ENCODE data around the gene NT5C1A.

The NT5C1A gene

DNA sequence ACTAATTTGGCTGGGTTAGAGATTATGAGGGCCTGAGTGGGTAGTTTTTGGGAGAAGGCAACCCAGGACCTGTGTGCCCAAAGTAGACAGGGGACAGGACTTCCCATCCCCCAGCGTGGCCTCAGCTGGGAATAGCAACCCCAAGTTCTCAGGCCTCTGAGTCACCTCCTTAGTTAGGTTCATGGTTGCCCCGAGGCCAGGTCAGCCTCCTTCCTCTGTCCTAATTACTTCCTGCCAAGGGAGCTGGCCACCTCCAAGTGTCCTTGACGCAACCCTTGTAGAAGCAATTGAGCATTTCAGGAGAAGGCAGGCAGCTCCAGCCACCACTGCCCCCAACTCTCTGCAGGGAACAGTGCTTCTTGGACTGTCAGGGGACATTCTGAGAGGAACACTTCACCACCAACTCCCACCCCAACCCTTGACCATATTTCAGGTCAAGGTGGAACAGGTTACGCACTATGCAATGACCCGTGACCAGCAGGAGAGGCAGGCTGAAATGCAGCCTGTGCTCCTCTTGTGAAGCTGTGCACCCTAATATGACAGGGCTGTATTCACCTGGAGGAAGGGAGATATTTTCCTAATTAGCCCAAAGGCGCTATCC, 5.1 kb upstream of the NT5C1A start:
- Histone ChIP-seq H3K79me2 (ENCODE audit: insufficient read depth, low read length) (no peaks in the 10 kb centered on the region), H3K4me1 (ENCODE audit: insufficient read depth, low read length, poor library complexity, severe bottlenecking) (no peaks in the 10 kb centered on the region), H3K9me3 (ENCODE audit: insufficient read depth, low read depth, low read length) (no peaks in the 10 kb centered on the region), H3K27me3 (ENCODE audit: insufficient read depth, low read length, poor library complexity, severe bottlenecking) (no peaks in the 10 kb centered on the region), H2AFZ (ENCODE audit: low read length) (no peak overlapping the region), H3K4me2 (ENCODE audit: low read depth, low read length, poor library complexity, severe bottlenecking) (no peak overlapping the region), H3K4me3 (ENCODE audit: low read length, poor library complexity, severe bottlenecking) (no peak overlapping the region), H3K9ac (ENCODE audit: low read depth, low read length, poor library complexity, severe bottlenecking) (no peak overlapping the region), H4K20me1 (ENCODE audit: insufficient read depth, low read length, poor library complexity, severe bottlenecking) (no peaks in the 10 kb centered on the region), H3F3A (ENCODE audit: low read depth) (no peaks in the 10 kb centered on the region), H3K36me3 (ENCODE audit: insufficient read depth, low read length) (no peaks in the 10 kb centered on the region), H3K9me2 (replicated peaks; ENCODE audit: low read depth, low read length) (no peaks in the 10 kb centered on the region)
- TF ChIP-seq CTCF (conservative IDR thresholded peaks at IDR 0.05; ENCODE audit: low read length): no peak

DNA sequence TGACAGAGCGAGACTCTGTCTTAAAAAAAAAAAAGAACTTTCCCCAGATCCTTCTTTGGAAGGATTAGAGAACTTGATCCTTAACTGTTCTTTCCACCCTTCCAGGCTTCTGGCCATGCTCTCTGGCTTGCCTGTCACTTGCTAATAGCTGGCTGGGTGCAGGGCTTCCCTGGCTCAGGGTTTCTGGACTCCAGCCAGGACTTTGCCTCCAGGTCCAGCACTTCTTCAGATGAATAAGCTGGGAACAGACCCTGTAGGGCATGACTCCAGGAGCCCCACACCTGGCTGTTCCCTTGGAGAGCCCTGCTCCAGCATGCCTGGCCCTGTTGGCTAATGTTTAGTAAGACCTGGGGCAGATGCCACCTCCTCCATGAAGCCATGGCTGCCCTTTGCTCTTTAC, 3.3 kb upstream of the NT5C1A start:
- Histone ChIP-seq H3K4me3 (ENCODE audit: low read length, poor library complexity, severe bottlenecking) (no peak overlapping the region), H3K36me3 (ENCODE audit: insufficient read depth, low read length) (no peaks in the 10 kb centered on the region), H3F3A (ENCODE audit: low read depth) (no peaks in the 10 kb centered on the region), H3K4me1 (ENCODE audit: insufficient read depth, low read length, poor library complexity, severe bottlenecking) (no peaks in the 10 kb centered on the region), H3K9me2 (replicated peaks; ENCODE audit: low read depth, low read length) (no peaks in the 10 kb centered on the region), H4K20me1 (ENCODE audit: insufficient read depth, low read length, poor library complexity, severe bottlenecking) (no peaks in the 10 kb centered on the region), H3K27me3 (ENCODE audit: insufficient read depth, low read length, poor library complexity, severe bottlenecking) (no peaks in the 10 kb centered on the region), H3K4me2 (ENCODE audit: low read depth, low read length, poor library complexity, severe bottlenecking) (no peak overlapping the region), H2AFZ (ENCODE audit: low read length) (no peak overlapping the region), H3K79me2 (ENCODE audit: insufficient read depth, low read length) (no peaks in the 10 kb centered on the region), H3K9me3 (ENCODE audit: insufficient read depth, low read depth, low read length) (no peaks in the 10 kb centered on the region), H3K9ac (ENCODE audit: low read depth, low read length, poor library complexity, severe bottlenecking) (no peak overlapping the region)
- TF ChIP-seq CTCF (conservative IDR thresholded peaks at IDR 0.05; ENCODE audit: low read length) (no peak), EZH2phosphoT487 (IDR thresholded peaks at IDR 0.05; ENCODE audit: borderline replicate concordance) (no peak)

- TF ChIP-seq EZH2phosphoT487 (IDR thresholded peaks at IDR 0.05; ENCODE audit: borderline replicate concordance) (no peak), CTCF (conservative IDR thresholded peaks at IDR 0.05; ENCODE audit: low read length) (no peak)
- Histone ChIP-seq H4K20me1 (ENCODE audit: insufficient read depth, low read length, poor library complexity, severe bottlenecking) (no peaks in the 10 kb centered on the region), H3K27me3 (ENCODE audit: insufficient read depth, low read length, poor library complexity, severe bottlenecking) (no peaks in the 10 kb centered on the region)
These were observed 1.3 kb upstream of the NT5C1A start for GRCh38 chr1:39673215-39673614.

More at GRCh38 chr1:39673215-39673614, 1.3 kb upstream of the NT5C1A start:
- Histone ChIP-seq H3K36me3 (ENCODE audit: insufficient read depth, low read length) (no peaks in the 10 kb centered on the region), H3K9me3 (ENCODE audit: insufficient read depth, low read depth, low read length) (no peaks in the 10 kb centered on the region), H3K4me3 (ENCODE audit: low read length, poor library complexity, severe bottlenecking) (no peak overlapping the region), H3K9ac (ENCODE audit: low read depth, low read length, poor library complexity, severe bottlenecking) (no peak overlapping the region), H3K4me2 (ENCODE audit: low read depth, low read length, poor library complexity, severe bottlenecking) (no peak overlapping the region), H3F3A (ENCODE audit: low read depth) (no peaks in the 10 kb centered on the region), H3K79me2 (ENCODE audit: insufficient read depth, low read length) (no peaks in the 10 kb centered on the region), H2AFZ (ENCODE audit: low read length) (no peak overlapping the region), H3K4me1 (ENCODE audit: insufficient read depth, low read length, poor library complexity, severe bottlenecking) (no peaks in the 10 kb centered on the region), H3K9me2 (replicated peaks; ENCODE audit: low read depth, low read length) (no peaks in the 10 kb centered on the region)
